ENCODE measurements around the gene NAPG. TPM values are rescaled to one million over a fixed set of nuclear protein-coding genes. Genes with fewer than 3 reads are reported as not detected.
A peak's percentile ranks its signal among the peaks of the same experiment; 100 is the strongest.

NAPG gene
- total RNA-seq, 4 donors from 2014 or later: 21.5 to 60.6 (median 32.7) TPM

DNA sequence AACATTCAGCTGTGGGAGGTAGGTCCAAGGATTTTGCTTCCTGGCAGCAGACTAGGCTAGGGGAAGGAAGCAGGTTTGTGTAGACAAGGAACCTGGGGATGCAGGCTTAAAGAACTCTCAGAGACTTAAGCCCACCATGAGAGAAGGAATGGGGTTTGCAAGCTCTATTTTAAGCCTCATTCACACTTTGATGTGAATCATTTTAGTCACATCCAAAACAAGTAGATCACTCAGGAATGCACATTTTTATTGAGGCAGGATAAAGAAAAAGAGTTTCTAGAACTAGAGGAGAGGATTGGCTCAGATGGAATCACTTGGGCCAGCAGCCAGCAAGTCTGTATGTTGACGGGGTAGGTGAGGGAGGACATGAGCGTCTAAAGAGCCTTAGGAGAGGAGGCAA, 3.3 kb upstream of the NAPG start:
- peak overlapping the region in 1 of 2 donors; percentile 94 for H3K27ac ChIP-seq
- intact Hi-C loops (cut with DNase I; ENCODE audit: low total_unique reads): no loop called here
- no peaks in the 10 kb centered on the region for H3K9me3 ChIP-seq
- no peak overlapping the region for H3K4me3 ChIP-seq
- no peak for TF ChIP-seq POLR2A (IDR thresholded peaks at IDR 0.05)
- TF ChIP-seq, protein P1, sequence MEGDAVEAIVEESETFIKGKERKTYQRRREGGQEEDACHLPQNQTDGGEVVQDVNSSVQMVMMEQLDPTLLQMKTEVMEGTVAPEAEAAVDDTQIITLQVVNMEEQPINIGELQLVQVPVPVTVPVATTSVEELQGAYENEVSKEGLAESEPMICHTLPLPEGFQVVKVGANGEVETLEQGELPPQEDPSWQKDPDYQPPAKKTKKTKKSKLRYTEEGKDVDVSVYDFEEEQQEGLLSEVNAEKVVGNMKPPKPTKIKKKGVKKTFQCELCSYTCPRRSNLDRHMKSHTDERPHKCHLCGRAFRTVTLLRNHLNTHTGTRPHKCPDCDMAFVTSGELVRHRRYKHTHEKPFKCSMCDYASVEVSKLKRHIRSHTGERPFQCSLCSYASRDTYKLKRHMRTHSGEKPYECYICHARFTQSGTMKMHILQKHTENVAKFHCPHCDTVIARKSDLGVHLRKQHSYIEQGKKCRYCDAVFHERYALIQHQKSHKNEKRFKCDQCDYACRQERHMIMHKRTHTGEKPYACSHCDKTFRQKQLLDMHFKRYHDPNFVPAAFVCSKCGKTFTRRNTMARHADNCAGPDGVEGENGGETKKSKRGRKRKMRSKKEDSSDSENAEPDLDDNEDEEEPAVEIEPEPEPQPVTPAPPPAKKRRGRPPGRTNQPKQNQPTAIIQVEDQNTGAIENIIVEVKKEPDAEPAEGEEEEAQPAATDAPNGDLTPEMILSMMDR (IDR thresholded peaks at IDR 0.05): no peak
- H3K27me3 ChIP-seq: no peaks in the 10 kb centered on the region
- H3K36me3 ChIP-seq: no peaks in the 10 kb centered on the region
- H3K4me1 ChIP-seq: peaks cover 9 to 27% of the 10 kb centered on the region in 2 donors
- no peak for DNase-seq

DNA sequence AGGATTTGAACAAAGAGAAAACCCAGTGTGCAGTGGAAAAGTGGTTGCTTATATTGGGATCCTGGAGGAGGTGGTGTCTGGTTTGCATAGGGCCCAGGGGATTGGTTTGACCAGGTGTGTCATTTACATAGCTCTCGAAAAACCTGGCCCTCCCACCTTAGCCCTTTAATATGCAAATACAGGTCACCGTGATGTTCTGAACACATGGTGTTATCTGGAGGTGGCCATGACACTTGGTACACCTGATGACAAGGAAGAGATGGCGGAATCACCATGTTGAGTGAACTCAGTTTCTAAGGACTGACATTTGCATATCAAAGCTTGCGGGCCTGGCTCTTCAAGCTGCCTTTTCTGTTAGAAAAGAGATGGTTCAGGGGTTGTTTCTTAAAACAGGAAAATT, 2.3 kb upstream of the NAPG start:
- intact Hi-C loops (cut with DNase I; ENCODE audit: low total_unique reads): no loop called here
- peaks cover 9 to 26% of the 10 kb centered on the region in 2 donors for H3K4me1 ChIP-seq

DNA sequence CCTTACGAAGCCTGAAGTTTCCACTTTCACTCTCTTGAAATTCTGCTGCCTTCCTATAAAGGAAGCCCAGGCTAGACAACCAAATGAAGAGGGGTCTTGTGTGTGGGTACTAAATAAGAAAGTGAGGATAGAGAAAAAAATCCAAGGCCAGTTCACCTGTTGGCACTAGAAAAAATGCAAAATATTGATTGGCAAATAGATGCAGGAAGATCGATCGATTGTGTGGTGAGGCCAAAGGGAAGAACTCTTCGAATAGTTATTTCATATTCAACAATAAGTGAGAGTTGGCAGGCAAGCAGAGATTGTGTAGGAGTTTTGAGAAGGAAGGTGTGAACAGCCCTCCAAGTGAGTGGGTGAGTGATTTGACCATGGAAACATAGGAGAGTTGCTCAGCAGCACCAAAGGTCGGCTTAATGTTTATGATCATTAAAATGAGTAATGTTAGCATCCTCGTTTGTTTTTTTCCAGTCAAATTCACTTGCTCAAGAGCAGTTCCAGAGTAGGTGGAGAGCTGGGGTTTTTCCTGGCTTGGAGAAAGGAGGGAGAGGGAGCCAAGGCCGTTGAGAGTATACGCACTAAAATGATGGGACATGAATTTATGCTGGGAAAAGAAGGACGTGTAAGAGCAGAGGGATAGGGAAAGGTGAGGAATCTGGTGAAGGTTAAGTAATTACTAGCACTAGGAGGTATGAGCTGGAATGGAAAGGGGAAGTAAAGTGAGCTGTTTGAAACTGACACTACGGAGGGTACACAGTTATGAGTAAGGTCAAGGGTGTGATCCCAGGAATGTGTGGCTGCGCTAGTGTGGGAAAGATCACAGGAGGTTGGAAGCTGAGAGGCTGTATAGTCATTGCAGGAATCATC, 1.1 kb upstream of the NAPG start:
- peak; percentile 42 to 75 for DNase-seq
- peak overlapping the region in 1 of 2 donors; percentile 83 for H3K4me3 ChIP-seq
- no peaks in the 10 kb centered on the region for H3K36me3 ChIP-seq
- no peaks in the 10 kb centered on the region for H3K27me3 ChIP-seq
- no peaks in the 10 kb centered on the region for H3K9me3 ChIP-seq
- TF ChIP-seq POLR2A (IDR thresholded peaks at IDR 0.05): no peak
- intact Hi-C loops (cut with DNase I; ENCODE audit: low total_unique reads): no loop called here
- H3K27ac ChIP-seq: peak overlapping the region; percentile 93 to 94
- peaks cover 0 to 14% of the 10 kb centered on the region in 2 donors for H3K4me1 ChIP-seq

More for the DNA sequence above, 2.3 kb upstream of the NAPG start:
- Histone ChIP-seq H3K36me3 (no peaks in the 10 kb centered on the region), H3K9me3 (no peaks in the 10 kb centered on the region), H3K4me3 (no peak overlapping the region), H3K27me3 (no peaks in the 10 kb centered on the region), H3K27ac (peak overlapping the region in 1 of 2 donors; percentile 94)
- TF ChIP-seq, protein P1 (IDR thresholded peaks at IDR 0.05): no peak
- no peak for TF ChIP-seq POLR2A (IDR thresholded peaks at IDR 0.05)
- DNase-seq: no peak

DNA sequence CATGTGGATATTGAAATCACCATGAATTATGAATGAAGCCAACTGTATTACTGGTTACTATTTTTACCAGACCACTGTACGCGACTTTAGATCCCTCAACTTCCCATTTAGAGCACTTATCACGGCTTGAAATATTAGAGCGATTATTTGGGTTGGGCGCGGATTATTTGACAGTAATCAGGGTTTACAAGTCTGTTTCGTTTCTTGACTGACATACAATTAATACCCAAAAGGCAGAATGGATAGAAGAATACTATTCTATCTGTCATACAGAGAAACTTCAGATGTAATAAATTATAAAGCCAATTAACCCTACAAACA, 496 bp upstream of the NAPG start:
- Histone ChIP-seq H3K4me3 (peak overlapping the region; percentile 83 to 91), H3K9me3 (no peaks in the 10 kb centered on the region), H3K27ac (peak overlapping the region; percentile 93 to 94), H3K27me3 (no peaks in the 10 kb centered on the region), H3K36me3 (no peaks in the 10 kb centered on the region), H3K4me1 (peaks cover 0 to 12% of the 10 kb centered on the region in 2 donors)
- intact Hi-C loops (cut with DNase I; ENCODE audit: low total_unique reads): no loop called here
- no peak for DNase-seq
- TF ChIP-seq, protein P1 (IDR thresholded peaks at IDR 0.05): no peak
- no peak for TF ChIP-seq POLR2A (IDR thresholded peaks at IDR 0.05)

DNA sequence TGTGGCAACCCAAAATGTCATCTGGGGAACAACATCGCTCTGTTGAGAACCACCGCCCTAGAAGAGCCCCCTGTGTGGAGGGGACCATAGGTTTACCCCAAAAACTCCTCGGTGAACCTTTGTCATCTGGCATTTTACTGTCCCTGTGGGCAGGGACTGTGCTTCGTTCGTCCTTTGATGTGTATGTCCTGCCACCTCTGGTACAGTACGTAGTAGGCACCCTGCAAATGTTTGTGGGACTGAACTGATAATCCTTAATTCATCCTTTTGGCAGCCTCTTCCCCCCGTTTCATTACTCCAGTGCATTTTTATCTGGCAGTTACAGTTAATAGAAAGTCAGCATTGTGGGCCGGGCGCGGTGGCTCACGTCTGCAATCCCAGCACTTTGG, 728 bp downstream of the NAPG start:
- Histone ChIP-seq H3K36me3 (no peaks in the 10 kb centered on the region), H3K9me3 (no peaks in the 10 kb centered on the region), H3K4me1 (peaks cover 0 to 12% of the 10 kb centered on the region in 2 donors), H3K27ac (peak overlapping the region; percentile 93 to 94), H3K27me3 (no peaks in the 10 kb centered on the region), H3K4me3 (peak overlapping the region; percentile 83 to 91)
- intact Hi-C loops (cut with DNase I; ENCODE audit: low total_unique reads): no loop called here
- no peak for DNase-seq
- no peak for TF ChIP-seq POLR2A (IDR thresholded peaks at IDR 0.05)
- TF ChIP-seq, protein P1 (IDR thresholded peaks at IDR 0.05): no peak
